HG02943 (cell line): ENCODE results near the gene ZNF239.
A peak's percentile ranks its signal among the peaks of the same experiment; 100 is the strongest.
"Not testable (repeated sequence)": the region's sequence is repeated elsewhere in the genome, so short reads cannot be mapped to it uniquely, and the experiment has no call there.

Source experiments
- ATAC-seq: cut with Tn5 transposase; IDR thresholded peaks from one replicate; pipeline ENCODE4 v1.9.1; 2021; ENCODE audit warnings: mild to moderate bottlenecking, low read depth, moderate library complexity; ENCODE audit not compliant: unreplicated experiment

The ZNF239 gene

DNA sequence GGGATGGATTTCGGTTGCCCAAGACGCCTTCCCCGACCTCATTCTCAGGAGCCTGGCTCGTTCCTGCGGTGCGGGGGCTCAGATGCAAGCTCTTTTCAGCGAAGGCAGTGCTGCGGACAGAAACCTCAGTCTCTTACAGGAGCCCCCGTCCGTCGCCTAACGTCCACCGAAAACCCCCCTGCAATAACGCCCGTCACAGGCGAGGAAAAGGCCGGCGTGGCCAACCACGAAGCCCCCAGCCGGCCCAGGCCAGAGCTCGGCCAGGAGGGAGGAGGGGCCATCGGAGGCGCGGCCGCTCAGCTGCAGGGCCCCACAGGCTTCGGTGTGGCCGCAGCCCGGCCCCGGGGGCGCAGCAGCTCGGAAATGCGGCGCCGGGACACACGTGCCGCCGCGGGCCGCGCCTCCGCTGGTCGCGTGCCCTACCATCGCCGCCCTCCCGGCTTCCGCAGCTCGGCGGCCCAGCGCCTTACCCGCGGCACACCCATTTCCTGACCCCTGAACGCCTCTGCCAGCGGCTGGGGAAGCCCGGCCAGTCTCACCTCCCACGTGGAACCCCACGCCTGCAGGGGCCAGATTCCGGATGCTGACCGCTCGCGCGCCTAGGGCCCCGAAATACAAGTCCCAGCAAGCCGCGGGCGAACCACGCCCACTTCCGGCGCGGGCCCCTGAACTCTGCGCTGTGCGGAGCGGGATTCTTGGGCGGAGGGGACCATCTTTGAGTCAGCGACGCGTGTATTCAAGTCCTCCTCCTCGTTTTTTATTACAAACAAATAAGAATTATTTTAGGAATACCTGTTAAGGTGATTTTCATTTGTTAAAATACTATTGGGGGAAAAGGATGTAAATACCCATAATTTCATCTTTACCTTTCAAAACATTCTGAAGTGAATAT, at the start of gene ZNF239:
Gene ZNF239, minus strand, starts transcription at position 616 of the 892 bp plus-strand sequence. CDS start 16,537 bp downstream, outside the sequence.
- ATAC-seq: peak; percentile 93

- ATAC-seq: no peak
These were observed 48.9 kb upstream of the ZNF239 start for GRCh38 chr10:43623351-43623750.

- no peak for ATAC-seq
These were observed 47.6 kb upstream of the ZNF239 start for GRCh38 chr10:43622038-43622437.

DNA sequence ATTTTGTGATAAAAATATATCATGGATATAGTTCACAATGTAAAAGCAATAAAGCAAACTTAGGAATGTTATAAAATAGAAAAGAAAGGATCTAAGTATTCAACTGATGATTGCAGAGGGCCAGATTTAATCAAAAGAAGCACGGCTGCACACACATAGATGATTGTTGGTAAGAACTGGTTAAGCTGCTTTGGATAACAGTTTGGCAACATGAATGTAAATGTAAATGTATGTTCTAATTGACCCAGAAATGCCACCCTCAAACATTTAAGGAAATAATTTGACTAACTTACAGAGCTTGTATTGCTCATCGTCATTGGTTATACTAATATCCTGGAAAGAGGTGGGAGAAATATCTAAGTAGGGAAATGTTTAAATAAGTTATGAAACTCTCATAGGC, 45.0 kb upstream of the ZNF239 start:
- ATAC-seq: no peak

- ATAC-seq: no peak
These were observed 42.4 kb upstream of the ZNF239 start for GRCh38 chr10:43616697-43617370.

GRCh38 chr10:43610636-43611035, 36.2 kb upstream of the ZNF239 start:
- no peak for ATAC-seq

DNA sequence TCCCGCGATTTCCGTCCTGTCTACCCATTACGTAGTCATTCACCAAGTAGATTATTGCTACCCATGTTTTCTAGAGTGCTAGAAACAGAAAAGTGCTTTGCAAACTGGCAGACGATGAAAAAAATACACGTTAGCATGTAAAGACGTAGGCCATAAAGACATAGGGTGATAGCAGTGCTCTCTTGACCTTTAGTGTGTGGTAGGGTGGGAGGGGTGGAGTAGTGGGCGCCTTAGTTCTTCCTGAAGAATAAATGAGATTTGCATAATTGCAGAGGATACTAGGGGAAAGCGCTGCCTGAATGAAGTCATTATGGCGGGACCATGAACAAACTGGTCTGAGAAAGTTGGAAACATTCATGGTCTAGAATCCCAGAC, 32.8 kb upstream of the ZNF239 start:
- no peak for ATAC-seq

GRCh38 chr10:43606323-43607198, 32.1 kb upstream of the ZNF239 start, which contains the start of gene ZNF485:
TSS of gene ZNF485 (plus strand) at chr10:43606438. CDS start at chr10:43607051, 613 bp downstream.
- peak; percentile 98 for ATAC-seq

- ATAC-seq: no peak
These were observed 31.5 kb upstream of the ZNF239 start for GRCh38 chr10:43605850-43606322.

GRCh38 chr10:43601576-43601975, 27.2 kb upstream of the ZNF239 start:
- not testable (repeated sequence) for ATAC-seq

GRCh38 chr10:43599333-43599732, 24.9 kb upstream of the ZNF239 start:
- no peak for ATAC-seq

GRCh38 chr10:43598446-43598845, 24.0 kb upstream of the ZNF239 start:
- ATAC-seq: no peak

DNA sequence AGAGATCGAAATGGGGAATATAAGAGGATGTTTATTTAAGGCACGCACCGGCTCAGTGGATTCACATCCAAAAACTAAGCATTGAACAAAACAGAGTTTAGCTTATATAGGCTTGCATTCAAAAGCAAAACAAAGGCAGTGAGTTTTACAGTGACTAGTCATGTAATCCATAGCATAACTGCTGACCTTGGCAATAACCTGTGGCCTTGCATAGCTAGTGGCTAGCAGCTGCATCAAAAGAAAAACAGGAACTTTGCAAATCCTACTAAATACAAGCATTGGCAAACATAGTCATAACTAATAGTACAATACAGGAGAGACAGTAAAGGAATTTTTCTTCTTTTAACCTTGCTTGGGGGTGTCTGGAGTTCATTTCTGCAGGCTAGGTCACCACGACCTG, 22.1 kb upstream of the ZNF239 start:
- no peak for ATAC-seq

- ATAC-seq: peak; percentile 46
These were observed 21.4 kb upstream of the ZNF239 start for GRCh38 chr10:43595739-43596298.

DNA sequence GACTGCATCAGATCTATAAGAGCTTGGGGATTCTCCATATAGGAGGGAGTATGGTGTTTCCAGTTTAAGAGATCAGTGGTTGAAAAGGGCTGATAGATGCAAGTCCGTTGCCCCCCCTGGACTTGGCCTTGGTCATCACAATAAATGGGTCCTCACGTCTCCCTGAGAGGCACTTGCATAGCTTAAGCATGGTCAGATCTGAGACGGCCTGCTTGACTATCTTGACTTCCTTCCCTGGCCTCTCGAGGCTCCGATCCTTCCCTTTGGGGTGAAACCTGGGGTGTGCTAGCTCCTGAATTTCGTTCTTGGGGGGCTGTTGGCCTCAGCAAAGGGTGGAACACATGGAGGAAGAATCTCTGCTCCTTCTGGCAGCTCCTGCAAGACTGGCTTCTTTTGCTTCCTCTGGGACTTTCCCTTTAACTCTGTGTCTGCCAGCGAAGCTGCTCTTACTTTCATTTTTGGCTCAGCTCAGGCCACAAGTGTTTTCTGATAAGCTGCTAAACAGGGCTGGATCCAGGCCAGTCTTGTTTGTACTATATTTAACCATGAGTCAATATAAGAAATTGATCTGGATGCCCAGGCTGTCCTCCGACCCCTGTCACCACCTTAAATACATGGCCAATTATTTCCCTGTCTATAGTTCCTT, 20.7 kb upstream of the ZNF239 start:
- peak; percentile 96 for ATAC-seq

DNA sequence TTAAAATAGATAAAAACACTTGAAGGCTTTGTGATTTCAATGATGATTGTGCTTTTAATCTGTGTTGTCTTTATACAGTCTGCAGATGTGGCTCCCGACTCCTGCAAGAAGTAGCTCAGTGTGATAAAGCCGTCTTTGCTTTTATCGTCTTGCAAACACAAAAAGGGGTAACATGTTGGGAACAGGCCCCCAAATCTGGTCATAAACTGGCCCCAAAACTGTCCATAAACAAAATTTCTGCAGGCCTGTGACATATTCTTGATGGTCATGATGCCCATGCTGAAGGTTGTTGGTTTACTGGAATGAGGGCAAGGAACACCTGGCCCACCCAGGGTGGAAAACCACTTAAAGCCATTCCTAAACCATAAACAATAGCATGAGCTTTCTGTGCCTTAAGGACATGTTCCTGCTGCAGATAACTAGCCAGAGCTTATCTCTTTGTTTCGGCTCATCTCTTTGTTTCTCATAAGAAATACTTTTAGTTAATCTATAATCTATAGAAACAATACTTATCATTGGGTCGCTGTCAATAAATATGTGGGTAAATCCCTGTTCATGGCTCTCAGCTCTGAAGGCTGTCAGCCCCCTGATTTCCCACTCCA, 17.0 kb upstream of the ZNF239 start:
- ATAC-seq: no peak

DNA sequence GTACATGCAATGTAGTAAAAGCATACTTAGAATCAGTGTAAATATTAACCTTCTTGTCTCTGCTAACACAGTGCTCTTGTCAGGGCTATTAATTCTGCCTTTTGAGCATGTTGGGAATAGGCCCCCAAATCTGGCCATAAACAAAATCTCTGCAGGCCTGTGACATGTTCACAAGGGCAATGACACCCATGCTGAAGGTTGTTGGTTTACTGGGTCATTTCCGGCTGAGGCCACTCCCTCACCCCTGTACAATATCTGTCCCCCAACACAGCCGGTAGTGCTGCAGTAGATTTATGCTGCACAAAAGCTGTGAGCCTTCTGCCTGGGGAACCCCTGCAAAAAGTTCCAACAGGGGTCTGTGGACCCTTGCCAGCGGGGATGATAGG, 12.3 kb upstream of the ZNF239 start:
- not testable (repeated sequence) for ATAC-seq

DNA sequence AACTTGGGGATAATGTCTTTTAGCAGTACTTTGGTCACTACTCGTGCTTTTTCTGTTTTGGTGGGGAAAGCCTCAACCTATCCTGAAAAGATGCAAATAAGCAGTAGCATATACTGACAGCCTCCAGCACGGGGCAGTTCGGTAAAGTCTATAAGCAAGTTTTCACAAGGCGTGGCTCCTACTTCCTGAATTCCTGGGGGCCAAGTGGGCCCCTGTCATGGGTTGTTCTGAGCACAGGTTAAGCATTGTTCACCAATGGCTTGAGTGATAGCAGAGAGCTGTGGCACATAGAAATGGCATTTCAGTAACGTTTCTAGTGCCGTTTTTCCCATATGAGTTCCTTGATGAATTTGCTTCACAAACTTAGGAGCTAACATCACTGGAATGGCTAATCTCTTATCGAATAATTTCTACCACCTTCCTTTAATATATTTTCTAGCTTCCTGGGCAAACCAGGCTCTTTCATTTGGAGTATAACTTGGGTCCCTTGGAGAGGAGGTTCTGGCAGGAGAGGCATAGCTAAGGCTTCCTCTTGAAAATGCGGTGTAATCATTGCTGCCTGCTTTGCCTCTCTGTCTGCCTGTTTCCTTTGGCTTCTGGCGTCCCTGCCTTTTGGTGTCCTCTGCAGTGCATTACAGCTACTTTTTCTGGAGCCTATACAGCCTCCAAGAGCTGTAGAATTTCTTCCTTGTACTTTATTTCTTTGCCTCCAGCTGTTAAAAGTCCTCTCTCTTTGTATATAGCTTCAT, 11.7 kb upstream of the ZNF239 start:
- ATAC-seq: no peak

DNA sequence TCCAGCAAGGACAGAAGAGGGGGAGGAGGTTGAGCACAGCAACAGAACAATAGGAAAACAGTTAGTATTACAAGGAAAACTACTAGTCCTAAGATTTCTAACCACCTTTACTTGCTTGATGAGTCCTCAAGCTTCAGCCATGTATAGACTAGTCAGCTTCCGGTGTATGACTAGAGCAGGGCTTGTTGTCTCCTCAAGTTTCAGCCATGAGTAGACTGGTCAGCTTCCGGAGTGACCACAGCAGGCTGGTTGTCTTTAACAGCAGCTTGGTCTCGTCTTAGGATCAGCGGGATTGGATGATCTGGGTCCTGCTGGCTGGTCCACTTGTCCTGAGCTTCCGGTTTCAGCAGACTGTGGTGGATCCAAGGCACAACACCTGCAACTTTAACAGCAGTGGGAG, 10.6 kb upstream of the ZNF239 start:
- no peak for ATAC-seq
